ENCODE results near the gene SETD1A. TPM values are rescaled to one million over a fixed set of nuclear protein-coding genes. Genes with fewer than 3 reads are reported as not detected.

Gene SETD1A
- total and polyA plus RNA-seq, 12 donors: 2.3 to 40.1 (median 12.8) TPM

- Histone ChIP-seq H3K9me3 (replicated peaks in 1 of 3) (no peaks in the 10 kb centered on the region), H3K36me3 (replicated peaks in 1 of 2) (no peaks in the 10 kb centered on the region), H3K27me3 (no peaks in the 10 kb centered on the region), H3K4me1 (replicated peaks in 1 of 2) (peaks cover 27 to 32% of the 10 kb centered on the region in 2 donors), H3K4me3 (peak overlapping the region in 1 of 4 donors; percentile 94), H3K27ac (peak overlapping the region; percentile 15 to 94 (median 87))
- WGBS, 4 donors: 73 to 83% (median 76%) methylated on average over 5 to 8 of the region's 8 CpGs
- no peak for DNase-seq
- intact Hi-C loops (cut with DNase I): no loop called here
- TF ChIP-seq, protein P1, sequence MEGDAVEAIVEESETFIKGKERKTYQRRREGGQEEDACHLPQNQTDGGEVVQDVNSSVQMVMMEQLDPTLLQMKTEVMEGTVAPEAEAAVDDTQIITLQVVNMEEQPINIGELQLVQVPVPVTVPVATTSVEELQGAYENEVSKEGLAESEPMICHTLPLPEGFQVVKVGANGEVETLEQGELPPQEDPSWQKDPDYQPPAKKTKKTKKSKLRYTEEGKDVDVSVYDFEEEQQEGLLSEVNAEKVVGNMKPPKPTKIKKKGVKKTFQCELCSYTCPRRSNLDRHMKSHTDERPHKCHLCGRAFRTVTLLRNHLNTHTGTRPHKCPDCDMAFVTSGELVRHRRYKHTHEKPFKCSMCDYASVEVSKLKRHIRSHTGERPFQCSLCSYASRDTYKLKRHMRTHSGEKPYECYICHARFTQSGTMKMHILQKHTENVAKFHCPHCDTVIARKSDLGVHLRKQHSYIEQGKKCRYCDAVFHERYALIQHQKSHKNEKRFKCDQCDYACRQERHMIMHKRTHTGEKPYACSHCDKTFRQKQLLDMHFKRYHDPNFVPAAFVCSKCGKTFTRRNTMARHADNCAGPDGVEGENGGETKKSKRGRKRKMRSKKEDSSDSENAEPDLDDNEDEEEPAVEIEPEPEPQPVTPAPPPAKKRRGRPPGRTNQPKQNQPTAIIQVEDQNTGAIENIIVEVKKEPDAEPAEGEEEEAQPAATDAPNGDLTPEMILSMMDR (IDR thresholded peaks at IDR 0.05): no peak
- TF ChIP-seq POLR2A (IDR thresholded peaks at IDR 0.05): no peak
These were observed 7.0 kb upstream of the SETD1A start for GRCh38 chr16:30950516-30951065.

GRCh38 chr16:30951193-30951592 is 6.4 kb upstream of the SETD1A start:
- no peaks in the 10 kb centered on the region for H3K27me3 ChIP-seq
- no peaks in the 10 kb centered on the region for H3K36me3 ChIP-seq (replicated peaks in 1 of 2)
- H3K4me1 ChIP-seq (replicated peaks in 1 of 2): peaks cover 27 to 32% of the 10 kb centered on the region in 2 donors
- intact Hi-C loops (cut with DNase I): no loop called here
- DNase-seq: no peak
- no peaks in the 10 kb centered on the region for H3K9me3 ChIP-seq (replicated peaks in 1 of 3)
- H3K27ac ChIP-seq: peak overlapping the region in 3 of 5 donors; percentile 86 to 94 (median 87)
- no peak overlapping the region for H3K4me3 ChIP-seq
- 58 to 94% (median 67%) methylated on average over 1 of the region's 1 CpG for WGBS, 4 donors
- TF ChIP-seq, protein P1 (IDR thresholded peaks at IDR 0.05): no peak
- TF ChIP-seq POLR2A (IDR thresholded peaks at IDR 0.05): no peak

- TF ChIP-seq, protein P1 (IDR thresholded peaks at IDR 0.05): no peak
- TF ChIP-seq POLR2A (IDR thresholded peaks at IDR 0.05): no peak
- intact Hi-C loops (cut with DNase I): no loop called here
- Histone ChIP-seq H3K4me3 (no peak overlapping the region), H3K36me3 (replicated peaks in 1 of 2) (no peaks in the 10 kb centered on the region), H3K9me3 (replicated peaks in 1 of 3) (no peaks in the 10 kb centered on the region), H3K4me1 (replicated peaks in 1 of 2) (peaks cover 27 to 35% of the 10 kb centered on the region in 2 donors), H3K27ac (peak overlapping the region in 2 of 5 donors; percentile 86 to 87), H3K27me3 (no peaks in the 10 kb centered on the region)
- DNase-seq: peak in 5 of 7 donors; percentile 40 to 86 (median 63)
- WGBS, 4 donors: 23 to 33% (median 24%) methylated on average over 3 of the region's 3 CpGs
These were observed 5.8 kb upstream of the SETD1A start for GRCh38 chr16:30951750-30952149.

DNA sequence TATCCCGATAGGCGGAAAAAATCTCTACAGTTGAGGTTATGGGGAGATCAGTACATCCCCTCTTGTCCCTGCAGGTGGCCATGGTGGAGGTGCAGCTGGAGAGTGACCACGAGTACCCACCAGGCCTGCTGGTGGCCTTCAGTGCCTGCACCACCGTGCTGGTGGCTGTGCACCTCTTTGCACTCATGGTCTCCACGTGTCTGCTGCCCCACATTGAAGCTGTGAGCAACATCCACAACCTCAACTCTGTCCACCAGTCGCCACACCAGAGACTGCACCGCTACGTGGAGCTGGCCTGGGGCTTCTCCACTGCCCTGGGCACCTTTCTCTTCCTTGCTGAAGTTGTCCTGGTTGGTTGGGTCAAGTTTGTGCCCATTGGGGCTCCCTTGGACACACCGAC is 4.4 kb upstream of the SETD1A start:
- 79 to 89% (median 83%) methylated on average over 8 to 9 of the region's 9 CpGs for WGBS, 4 donors
- Histone ChIP-seq H3K36me3 (replicated peaks in 1 of 2) (no peaks in the 10 kb centered on the region), H3K4me3 (no peak overlapping the region), H3K9me3 (replicated peaks in 1 of 3) (no peaks in the 10 kb centered on the region), H3K4me1 (replicated peaks in 1 of 2) (peaks cover 27 to 38% of the 10 kb centered on the region in 2 donors), H3K27ac (peak overlapping the region in 3 of 5 donors; percentile 21 to 45 (median 30)), H3K27me3 (no peaks in the 10 kb centered on the region)
- intact Hi-C loops (cut with DNase I): no loop called here
- no peak for TF ChIP-seq POLR2A (IDR thresholded peaks at IDR 0.05)
- TF ChIP-seq, protein P1 (IDR thresholded peaks at IDR 0.05): no peak
- no peak for DNase-seq

Data from adrenal gland (tissue), 12 donors.